GM23248 (cell line): ENCODE measurements around the gene NT5DC1.

ENCODE experiments used
- EZH2 ChIP-seq: fragments of 200-600 bp; sonication (generic); IDR thresholded peaks from 2 replicates; pipeline ENCODE4 v1.6.1; 2018; ENCODE audit warnings: antibody characterized with exemption, mild to moderate bottlenecking; ENCODE audit not compliant: insufficient read depth, poor library complexity, severe bottlenecking
- EZH2phosphoT487 ChIP-seq: fragments of 200-600 bp; sonication (generic); IDR thresholded peaks from 2 replicates; pipeline ENCODE4 v1.6.1; 2018; ENCODE audit warnings: antibody characterized with exemption, moderate library complexity, mild to moderate bottlenecking, low read depth; ENCODE audit not compliant: insufficient read depth

- TF ChIP-seq EZH2, result no peak
- TF ChIP-seq EZH2phosphoT487, result no peak
These were observed 56.0 kb downstream of the NT5DC1 start for GRCh38 chr6:116156405-116157326.
